Umbilical cord (tissue), 2 donors: ENCODE measurements around the gene CABCOCO1. TPM values are rescaled to one million over a fixed set of nuclear protein-coding genes. Genes with fewer than 3 reads are reported as not detected.

Source experiments
- DNase-seq: peaks from one replicate; pipeline ENCODE4 v3.0.0-alpha.2; 2015; ENCODE audit warnings: low spot score
- total RNA-seq: library from RNA; depleted of rRNA; stranded (reverse); fragments of >200 nt; gene quantifications from one replicate; pipeline ENCODE4 v1.2.3, GENCODE V29; 2014; ENCODE audit warnings: low replicate concordance; ENCODE audit not compliant: insufficient read depth

CABCOCO1 gene
- total RNA-seq, 1 donor from 2014 or later, result 9.1 TPM

DNA sequence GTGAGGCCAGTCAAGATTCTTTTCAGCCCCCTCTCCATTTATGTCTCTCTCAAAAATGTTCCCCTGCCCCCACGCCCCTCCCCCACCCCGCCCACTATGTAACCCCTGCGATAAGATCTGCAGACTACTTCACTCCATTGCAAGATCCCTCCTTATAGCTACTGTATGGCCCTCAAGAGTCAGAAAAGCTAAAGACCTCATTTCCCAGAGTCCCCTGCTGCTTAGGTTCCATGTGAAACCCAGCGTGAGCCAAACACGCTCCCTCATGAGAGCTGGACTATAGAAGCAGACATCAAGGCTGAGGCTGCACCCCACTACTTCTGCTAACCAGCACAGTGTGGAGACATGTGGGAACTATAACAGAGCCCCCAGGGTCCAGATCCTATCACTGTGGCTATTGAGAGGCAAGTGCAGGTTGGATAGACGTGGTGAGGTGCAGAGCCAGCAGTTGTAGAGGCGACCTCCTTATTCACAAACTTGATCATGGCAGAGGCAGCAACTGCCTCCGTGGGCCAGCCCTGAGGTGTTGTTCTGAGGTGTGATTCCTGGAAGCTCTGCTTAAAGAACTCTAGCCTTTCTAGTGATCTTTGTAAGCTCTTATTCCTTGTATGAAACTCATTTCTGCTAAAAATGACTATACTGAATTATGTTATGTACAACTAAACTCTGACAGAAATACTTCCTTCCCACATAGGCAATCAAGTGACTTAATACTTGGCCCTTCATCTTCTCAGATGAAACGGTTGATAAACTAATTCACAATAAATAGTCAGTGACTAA, 121.8 kb downstream of the CABCOCO1 start:
- no peak for DNase-seq

DNA sequence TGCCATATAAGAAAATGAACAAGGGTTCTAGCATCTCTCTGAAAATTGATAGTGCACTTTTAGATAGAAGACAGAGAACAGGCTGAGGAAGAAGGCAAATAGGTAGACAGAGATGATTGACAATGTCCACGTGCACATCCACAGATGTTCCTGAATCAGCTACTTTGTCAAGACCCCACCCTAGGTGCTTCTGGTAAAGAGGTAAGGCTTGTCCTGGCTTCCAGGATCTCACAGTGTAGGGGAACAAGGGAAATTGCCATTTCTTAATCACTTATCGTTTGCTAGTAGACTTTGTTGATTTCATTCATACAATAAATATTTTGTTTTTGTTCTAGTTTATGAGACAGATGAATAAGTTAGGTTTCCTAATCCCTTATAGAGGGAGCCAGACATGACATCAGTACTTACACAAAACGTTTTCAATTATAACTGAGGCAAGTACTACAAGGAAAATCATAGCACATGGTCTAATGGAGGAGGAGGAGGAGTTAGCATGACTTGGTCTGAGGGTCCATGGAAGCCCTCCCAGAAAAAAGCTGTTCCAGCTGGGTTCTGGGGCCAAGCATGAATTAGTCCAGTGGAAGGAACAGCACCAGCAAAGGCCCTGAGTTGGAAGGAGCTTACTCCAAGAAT, 122.9 kb downstream of the CABCOCO1 start:
- no peak for DNase-seq

DNA sequence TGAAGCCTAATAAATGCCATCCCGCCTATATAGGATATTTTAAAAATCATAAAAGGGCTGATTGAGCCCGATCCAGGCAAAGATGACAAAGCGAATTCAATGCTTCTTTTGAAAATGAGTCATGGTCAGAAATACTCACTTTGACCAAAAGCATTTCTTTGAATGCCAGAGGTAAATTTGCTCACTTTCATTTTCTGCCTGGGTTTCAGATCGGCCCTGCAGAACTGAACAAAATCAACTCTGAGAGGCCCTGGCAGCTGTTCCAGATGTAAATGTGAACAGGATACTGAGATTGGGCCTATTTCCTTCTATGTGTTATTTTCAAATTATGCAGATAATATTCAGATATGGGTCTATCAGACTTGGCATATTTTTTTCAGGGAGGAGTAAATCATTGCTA, 124.0 kb downstream of the CABCOCO1 start:
- DNase-seq, result peak; percentile 38

DNA sequence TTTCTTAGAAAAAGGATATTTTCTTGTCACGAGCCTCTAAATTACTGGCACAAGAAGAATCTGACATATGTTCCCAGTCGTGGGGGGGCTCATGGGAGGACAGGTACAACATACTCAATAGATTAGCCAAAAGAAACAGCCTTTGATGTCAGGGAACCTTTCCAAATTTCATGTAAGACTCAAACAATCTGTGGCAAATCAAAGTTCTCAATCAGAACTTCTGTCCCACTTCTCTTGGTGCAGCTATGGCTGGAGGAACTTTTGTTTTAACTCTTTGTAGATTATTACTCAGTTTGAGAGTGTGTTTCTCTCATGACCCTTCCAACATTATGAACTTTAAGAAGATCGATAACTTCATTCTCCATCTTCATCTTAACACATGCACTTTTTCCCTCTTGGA, 124.4 kb downstream of the CABCOCO1 start:
- DNase-seq, result no peak

DNA sequence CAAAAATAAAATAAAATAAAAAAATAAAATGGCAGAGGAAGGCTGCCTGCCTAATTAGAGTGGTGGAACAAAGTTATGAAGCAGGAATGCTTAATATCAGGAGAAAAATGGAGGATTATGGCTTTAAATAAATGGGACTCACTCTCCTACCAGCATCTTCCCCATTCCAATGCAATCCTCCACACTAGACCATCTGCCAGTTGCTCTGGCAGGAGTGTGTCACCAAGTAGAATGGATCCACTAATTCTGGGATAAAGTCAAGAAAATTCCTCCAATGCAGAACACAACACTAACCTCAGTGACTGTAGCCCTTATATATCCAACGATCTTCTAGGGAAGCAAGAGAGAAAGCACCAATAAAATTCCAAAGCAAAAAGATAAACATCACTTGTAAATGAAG, 126.3 kb downstream of the CABCOCO1 start:
- DNase-seq, result no peak

DNA sequence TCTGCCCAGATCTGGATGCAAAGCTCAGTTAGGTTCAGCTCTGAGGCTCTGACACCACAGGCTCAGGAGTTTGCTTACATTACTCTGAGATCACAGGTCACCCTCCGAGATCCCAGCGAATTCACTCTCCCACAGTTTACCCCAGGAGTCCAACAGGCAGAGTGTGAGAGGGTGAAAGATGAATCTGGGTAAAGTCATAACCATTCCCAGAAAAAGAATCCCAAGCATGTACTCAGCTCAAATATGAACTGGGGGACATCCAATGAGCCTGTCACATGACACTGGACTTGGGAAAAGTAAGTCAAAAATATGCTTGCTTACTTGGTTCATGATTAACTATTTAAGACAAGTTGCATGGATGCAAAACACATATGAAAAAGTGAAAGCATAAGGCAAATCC, 128.5 kb downstream of the CABCOCO1 start:
- peak; percentile 29 for DNase-seq

DNA sequence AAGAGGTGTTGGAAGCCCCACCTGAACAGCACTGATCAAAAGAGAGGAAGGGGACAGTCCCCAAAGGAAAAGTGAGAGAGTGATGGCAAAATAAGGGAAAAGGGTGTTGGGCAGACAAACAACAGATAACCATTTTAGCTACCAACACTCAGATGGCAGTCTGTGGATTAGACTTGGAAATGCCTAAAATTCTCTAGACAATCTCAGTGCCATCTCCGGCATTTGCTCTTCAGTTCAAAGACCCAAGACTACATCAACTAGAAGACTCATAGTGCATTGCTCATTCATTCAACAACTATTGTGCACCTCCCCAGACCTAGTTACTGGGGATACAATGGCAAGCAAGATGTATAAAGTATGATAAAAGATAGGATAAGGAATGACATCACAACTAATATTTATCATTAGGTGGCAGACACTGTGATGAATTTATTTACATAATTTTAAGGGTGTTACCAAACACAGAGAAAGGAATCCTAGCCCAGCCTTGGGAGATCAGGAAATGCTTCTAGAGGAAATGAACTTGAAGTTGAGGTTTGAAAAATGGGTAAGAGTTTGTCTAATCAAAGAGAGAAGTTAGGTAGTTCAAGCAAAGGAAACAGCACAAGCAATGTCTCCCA, 129.5 kb downstream of the CABCOCO1 start:
- no peak for DNase-seq

DNA sequence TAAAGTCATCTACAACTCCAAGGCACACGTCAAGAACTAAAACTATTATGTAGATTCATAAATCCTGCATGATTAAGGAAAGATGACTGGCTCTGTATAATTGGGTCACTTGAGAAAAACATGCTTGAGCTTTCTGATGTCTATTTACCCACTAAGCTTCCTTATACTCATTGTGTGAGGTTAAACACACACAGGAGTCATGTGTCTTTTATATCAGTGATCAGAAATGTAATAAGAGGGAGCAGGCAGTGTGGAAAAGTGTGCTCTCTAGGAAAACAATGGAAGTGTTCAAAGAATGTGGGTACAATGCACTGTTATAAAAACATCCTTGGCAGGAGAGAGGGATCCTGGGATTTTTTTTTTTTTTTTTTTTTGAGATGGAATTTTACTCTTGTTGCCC, 130.2 kb downstream of the CABCOCO1 start:
- no peak for DNase-seq

DNA sequence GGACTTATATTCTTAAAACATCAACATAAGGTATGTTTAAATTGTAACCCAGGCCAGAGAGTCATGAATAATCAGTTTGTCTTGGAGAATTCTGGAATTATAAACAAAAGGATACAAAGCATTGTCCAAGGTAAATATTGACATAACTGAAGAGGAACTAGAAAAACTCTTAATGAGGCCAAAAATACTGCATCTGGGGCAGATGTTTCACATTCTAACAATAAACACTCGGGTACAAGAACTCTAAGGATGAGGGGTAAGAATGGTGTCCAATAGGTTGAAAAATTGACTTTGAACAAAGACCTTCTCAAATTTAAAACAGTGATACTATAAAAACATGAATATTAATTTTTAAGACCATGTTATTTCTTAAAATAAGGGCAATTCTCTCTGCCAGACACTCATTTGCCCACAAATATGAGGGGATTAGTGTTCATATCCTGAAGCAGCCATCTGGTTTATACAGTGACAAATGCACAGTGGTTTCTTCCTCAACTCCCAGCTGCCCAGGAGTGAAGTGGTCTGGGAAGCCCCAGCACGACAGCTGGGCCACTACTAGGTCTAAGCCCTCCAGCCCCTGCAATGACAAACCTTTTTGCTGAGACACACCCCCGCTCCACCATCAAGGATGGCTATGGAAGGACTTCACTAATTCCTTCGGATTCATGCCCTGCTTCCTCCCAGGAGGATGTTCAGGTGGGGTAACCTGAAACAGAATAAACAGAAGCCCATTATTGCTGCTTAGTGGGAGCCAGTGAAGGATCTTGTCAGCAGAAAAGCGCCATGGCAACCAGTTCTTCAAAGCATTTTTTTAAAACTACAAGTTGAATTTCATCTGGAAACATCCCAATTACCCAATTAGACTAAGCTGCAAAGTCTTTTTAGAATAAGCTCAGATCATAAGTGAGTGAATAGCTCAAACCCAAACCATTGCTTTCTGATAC, 131.3 kb downstream of the CABCOCO1 start:
- DNase-seq, result peak; percentile 26

DNA sequence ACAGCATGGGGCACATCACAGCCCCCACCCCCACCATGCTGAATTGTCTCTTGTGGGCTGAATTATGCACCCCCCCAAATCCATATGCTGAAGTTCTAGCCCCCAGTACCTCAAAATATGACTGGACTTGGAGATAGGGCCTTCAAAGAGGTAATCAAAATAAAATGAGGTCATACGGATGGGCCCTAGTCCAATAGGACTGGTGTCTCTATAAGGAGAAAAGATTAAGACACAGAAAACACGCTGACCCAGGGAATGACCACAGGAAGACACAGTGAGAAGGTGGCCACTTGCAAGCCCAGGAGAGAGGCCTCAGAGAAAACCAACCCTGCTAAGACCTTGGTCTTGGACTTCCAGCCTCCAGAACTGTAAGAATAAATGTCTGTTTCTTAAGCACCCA, 132.4 kb downstream of the CABCOCO1 start:
- no peak for DNase-seq

DNA sequence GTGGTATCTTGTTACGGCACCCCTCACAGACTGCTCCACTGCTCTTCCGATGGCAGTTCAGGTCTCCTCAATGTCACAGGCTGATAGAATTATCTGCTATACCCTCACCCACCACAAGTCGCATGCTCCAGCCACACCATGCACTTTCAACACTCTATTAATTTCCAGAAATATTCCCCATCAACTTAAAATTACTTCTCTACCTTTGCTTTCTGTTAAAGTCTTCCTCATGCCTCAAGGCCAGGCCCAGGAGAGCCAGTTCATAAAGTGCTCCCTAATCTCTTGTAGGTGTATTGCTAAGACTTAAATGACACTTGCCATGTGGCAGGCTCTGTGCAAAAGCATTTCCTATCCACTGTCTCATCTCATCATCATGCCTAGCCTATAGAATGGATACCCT, 132.8 kb downstream of the CABCOCO1 start:
- DNase-seq, result no peak

DNA sequence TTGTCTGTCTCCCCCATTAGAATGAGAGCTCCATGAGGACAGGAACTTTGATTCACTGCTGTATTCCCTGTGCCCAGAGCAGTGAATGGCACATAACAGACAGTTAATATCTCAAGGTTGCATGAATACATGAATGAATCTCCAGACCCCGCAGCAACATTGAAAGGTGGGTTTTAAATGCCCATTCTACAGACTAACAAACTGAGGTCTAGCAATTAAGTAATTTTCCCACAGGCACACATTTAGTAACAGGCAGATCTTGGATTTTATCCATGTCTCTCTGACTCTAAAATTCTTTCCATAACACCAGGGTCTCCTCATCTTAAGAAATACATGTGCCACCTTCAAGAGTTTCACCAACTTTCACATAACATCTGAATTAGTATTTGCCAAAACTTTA, 134.1 kb downstream of the CABCOCO1 start:
- DNase-seq, result no peak

DNA sequence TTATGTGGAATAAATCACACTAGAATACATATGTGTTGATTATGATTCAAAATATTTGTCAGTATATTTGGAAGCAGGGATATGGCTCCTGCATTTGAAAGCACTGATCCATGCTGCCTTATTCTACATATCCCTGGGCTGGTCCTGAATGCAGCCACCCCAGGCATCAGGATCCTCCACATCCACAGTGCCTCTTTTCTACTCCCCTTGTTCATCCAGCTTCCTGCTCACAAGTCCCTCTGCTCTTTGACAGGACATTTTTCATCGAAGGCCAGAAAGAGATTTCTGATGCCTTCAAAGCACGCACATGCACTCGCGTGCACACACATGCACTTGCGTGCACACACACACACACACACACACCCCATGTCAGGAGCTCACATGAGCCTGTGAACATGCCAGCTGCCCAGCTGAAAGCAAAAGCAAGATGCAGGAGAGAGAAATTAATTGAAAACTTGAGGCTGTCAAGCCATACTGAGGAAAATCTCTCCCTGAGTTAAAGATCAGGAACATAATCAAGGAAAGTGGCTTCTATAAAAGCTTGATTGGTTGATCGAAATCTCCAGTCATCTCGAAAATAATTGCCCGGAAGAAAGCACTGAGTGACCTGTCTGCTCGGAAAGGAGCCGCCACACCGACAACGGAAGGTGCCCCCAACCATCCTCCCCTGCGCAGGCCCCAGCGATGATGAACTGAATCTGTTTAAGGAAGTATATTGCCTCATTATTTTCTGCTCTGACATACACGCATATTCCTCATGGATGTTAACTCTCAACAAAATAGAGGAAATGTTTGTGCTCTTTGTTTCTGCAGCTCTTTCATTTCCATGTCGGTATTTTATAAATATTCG, 134.8 kb downstream of the CABCOCO1 start:
- DNase-seq, result no peak

DNA sequence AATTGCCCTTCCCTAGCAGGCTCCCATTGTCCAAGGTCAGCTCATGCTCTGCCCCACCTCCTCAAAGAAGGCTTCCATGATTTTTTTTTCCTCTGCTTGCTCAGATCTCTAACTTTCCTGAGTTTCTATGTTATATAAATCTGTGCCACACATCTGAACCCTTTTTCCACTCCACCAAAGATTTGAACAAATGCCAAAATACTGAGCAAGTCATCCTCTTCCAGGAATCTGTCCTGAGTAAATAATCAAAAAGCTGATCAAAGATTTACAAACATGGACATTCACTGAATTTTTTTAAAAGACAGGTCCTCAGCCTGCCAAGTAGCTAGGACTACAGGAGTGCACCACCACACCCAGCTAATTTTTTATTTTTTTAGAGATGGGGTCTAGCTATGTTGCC, 136.0 kb downstream of the CABCOCO1 start:
- DNase-seq, result no peak

DNA sequence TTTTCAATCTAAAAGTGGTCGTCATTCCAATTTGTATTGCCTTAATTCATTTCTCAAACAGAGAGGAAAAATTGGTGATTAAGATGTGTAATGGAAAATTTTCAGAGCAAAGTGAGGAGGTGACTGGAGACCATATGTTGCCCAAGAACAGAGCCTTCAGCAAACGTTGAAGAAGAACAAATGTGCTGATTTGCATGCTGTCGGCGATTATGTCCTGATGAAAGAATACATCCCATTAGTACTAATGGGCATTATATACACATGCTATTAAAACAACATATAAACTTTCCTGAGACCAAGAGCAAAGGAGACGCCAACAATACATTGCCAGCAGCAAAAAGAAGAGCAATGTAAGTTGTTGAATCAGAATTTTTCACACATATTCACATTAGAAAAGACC, 138.8 kb downstream of the CABCOCO1 start:
- DNase-seq, result no peak

DNA sequence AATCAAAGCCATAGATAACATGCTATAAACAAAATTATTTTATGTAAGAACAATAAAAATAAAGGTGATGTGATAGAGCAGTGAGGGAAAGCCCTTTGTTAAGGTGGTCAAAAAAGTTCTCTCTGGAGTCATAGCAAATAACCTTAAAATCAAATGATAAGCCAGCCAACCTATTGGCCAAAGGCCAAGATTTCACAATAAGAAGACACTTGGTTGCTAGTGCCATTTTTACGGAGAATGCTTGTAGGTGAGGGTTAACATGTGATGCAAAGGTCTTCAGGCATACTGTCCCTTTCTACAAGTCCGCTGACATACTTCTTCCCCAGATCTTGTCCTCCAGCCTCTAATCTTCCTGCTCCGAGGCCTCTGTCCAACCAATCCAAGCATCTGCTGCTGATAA, 140.5 kb downstream of the CABCOCO1 start:
- DNase-seq, result no peak

DNA sequence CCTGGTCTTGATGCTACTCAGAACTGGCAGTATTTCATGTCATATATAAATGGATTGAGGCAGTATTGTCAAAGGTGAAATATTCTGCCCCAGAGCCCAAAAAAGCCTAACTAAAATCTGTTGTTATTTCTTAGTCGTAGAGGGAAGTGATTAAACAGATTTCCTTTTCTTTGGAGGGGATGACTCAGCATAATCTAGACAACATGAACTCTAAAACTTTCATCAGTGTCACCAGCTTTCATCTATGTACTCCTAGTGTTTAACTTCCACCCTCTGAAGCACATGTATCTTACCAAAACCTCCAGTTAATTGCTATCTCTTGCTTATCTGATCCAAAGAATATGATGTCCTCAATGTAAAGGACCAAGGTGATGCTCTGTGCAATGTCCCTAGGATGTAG, 141.7 kb downstream of the CABCOCO1 start:
- no peak for DNase-seq

DNA sequence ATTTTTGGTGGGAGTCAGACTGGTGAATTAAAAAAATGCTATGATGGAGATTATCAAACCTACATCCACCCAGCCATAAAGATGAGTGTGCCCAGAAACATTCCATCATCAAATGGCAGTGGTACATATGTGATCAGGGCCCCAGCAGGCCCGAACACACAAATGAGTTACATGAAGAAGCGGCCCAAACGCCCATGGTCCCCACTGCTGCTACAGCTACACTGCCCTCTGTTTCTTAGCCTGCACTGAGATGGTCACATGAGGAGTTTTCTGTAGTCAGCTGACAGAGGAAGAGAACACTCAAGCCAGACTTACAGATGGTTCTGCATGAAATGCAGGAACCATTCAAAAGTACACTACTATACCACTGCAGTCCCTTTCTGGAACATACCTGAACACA, 142.4 kb downstream of the CABCOCO1 start:
- no peak for DNase-seq

DNA sequence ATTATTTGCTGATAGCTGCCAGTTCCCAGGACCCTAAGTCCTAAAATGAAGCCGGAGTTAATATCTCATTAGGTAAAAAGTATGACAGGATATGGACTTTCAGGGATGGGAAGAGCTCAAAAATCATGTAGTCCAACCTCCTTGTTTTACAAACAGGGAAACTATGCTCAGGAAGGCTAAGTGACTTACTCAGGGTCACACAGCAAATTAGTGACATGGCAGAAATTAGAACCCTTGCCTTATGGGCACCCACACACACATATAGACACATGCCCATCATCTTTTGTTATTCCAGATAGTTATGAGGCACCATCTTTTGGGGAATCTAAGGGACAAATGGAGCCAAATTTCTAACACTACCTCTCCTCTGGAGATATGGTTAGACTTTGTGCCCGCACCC, 147.5 kb downstream of the CABCOCO1 start:
- DNase-seq, result no peak

DNA sequence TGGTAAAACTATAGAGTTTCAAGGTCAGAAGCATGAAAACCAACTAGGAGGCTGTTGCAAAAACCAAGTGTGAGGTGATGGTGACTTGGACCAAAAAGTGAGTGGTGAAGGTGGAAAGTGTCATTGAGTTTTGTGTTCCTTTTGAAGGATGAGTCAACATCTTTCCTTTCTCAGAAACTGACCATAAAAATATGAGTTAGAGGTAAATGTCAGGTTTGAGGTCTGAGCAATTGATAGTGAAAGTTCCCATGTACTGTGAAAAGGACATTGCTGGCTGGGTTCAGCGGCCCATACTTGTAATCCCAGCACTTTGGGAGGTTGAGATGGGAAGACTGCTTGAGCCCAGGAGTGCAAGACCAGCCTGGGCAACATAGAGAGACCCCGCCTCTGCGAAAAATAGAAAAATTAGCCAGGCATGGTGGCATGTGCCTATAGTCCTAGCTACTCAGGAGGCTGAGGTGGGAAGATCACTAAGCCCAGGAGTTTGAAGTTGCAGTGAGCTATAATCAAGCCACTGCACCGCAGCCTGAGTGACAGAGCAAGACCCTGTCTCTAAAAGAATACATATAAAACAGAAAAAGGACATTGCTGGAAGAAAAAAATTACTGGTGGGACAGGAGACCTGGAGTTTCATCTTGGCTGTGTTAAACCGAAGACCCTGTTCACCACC, 149.5 kb downstream of the CABCOCO1 start:
- DNase-seq, result no peak
